ENCODE data around the gene COL6A6.

The COL6A6 gene

GRCh38 chr3:130516645-130517512, at the start of gene COL6A6:
TSS of gene COL6A6 (plus strand) at chr3:130517177. CDS start at chr3:130560365, 43,188 bp downstream.
- no peak for FAIRE-seq

DNA sequence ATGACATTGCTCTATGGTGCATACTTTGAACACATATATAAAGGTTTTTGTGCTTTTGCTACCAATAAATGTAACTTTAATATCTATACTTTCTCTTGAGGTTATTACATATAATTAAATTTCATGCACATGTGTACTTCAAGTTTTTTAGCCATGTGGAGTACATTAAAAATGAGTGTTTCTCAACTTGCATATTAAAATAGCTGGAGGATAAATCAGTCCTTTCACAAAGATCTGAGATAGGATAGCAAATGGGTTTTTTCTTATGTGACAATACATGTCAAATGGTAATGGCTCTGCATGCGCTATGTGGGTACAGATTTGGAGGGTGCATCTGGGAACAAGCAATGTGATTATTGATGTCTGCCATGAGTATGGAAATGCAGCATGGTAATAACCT, 48.7 kb upstream of the COL6A6 start:
- FAIRE-seq, result no peak

DNA sequence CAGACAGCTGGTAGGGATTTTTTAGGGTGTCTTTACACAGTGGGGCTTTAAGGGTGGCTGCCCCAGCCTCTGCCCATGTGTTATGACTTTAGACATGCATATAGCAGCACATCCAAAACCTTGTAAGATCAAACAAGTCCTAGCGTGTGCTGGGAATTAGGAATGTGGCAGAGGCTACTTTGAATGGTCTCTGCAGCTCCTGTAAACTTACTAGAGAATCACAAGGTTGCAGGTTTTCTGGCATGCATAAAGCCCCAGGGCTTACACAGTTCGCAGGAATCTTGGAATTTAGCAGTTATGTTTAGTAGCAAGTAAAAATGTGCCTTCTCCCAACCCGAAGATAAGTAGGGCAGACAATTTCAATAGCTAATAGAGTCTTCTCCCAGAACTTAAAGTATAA, 46.9 kb upstream of the COL6A6 start:
- no peak for FAIRE-seq

GRCh38 chr3:130473416-130473815, 43.6 kb upstream of the COL6A6 start:
- FAIRE-seq, result no peak

- no peak for FAIRE-seq
Measured at GRCh38 chr3:130480736-130481135, 36.2 kb upstream of the COL6A6 start.

- FAIRE-seq, result no peak
Measured at GRCh38 chr3:130488288-130488687, 28.7 kb upstream of the COL6A6 start.

- no peak for FAIRE-seq
Measured at GRCh38 chr3:130488769-130489450, 28.1 kb upstream of the COL6A6 start.

DNA sequence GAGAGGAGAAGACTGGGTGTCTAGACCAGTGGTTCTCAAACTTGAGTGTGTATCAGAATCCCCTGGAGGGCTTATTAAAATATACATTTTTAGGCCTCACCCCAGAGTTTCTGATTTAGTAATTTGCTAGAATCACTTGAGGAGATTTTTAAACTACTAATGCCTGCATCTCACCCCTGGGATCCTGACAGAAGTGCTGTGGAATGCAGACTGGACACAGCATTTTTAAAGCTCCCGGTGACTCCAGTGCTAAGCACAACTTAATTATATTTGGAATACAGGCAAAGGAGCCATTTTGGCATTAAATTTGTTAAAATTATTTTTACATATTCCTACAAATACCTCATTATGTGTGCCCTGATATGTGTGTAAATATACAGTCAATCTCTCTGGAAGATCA, 26.7 kb upstream of the COL6A6 start:
- no peak for FAIRE-seq

DNA sequence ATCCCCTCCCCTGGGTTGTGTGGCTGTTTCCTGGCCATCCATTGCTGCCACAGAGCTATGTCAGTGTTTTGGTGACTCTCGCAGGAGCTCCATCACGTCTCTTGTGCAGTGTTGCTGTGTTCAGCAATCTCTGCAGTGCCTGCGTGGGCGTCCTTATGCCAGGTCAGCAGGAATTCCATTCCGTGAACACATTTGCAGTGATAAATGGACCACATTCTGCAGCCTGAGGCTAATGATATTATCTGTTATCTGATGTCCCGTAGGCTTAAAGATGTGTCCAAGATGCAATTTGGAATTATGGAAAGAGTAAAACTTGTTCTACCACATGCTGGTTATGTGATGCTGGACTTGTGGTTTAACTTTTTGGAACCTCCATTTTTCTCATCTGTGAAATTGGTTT, 25.5 kb upstream of the COL6A6 start:
- FAIRE-seq, result no peak

- no peak for FAIRE-seq
Measured at GRCh38 chr3:130504701-130505100, 12.3 kb upstream of the COL6A6 start.

- no peak for FAIRE-seq
Measured at GRCh38 chr3:130506031-130506430, 10.9 kb upstream of the COL6A6 start.

GRCh38 chr3:130507746-130508145, 9.2 kb upstream of the COL6A6 start:
- no peak for FAIRE-seq

- no peak for FAIRE-seq
Measured at GRCh38 chr3:130509008-130509407, 8.0 kb upstream of the COL6A6 start.

DNA sequence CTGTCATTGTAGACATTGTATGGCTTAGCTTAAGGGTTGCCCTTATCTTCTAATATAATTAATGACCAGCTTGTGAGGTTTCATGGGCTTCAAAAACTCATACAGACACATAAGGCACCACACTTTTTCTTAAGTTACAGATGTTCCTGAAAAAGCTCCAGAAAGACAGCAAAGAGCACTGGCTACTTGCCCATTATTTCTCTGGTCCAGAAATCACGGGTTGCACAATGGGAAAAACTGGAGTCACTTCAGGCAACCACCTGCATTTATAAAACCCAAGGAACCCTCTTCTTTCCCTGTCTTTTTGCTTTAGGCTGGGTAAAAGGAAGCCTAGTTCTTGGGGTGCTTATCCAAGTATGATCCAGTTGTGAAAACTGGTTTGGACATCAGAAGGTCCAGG, 2.3 kb upstream of the COL6A6 start:
- FAIRE-seq, result no peak

GRCh38 chr3:130515755-130516154, 1.2 kb upstream of the COL6A6 start:
- no peak for FAIRE-seq

- no peak for FAIRE-seq
Measured at GRCh38 chr3:130517602-130518001, 625 bp downstream of the COL6A6 start.

GRCh38 chr3:130519754-130520153, 2.8 kb downstream of the COL6A6 start:
- FAIRE-seq, result no peak

DNA sequence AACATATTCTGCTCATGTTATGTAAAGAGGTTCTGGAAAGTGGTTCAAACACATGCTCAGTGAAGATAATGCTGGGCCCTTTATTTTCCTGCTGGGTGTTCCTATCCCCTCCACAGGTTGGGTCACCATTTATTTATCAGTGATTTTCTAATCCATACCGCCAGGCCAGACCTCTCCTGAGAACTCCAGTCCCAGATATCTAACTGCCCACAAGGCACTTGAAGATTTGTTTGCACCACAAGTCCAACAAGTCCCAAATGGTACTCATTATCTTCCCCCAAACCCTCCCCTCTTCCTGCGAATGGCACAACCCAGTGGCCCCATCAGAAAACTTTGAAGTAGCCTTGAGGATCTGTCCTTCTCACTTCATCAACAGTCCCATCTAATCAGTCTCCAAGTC, 5.4 kb downstream of the COL6A6 start:
- no peak for FAIRE-seq

DNA sequence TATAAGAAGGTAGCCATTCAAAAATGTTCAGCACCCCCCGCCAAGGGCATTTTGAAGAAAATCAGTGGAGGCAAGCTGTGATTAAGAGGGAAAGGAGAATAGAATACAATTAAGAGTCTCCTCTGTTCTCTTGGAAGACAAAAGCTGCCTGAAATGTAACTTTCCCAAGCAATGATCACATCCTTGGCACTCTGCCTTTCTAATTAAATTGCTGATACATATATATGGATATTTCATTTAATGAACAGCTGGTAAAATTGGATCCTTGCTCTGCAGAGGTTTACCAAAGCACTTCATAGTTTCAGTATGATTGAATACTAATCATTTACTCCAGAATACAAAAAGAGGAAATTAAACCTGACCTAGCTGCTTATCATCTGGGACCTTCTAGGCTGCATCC, 10.4 kb downstream of the COL6A6 start:
- FAIRE-seq, result no peak

GRCh38 chr3:130528120-130528519, 11.1 kb downstream of the COL6A6 start:
- FAIRE-seq, result no peak

GRCh38 chr3:130529486-130530215, 12.7 kb downstream of the COL6A6 start:
- FAIRE-seq, result no peak

GRCh38 chr3:130533247-130533646, 16.3 kb downstream of the COL6A6 start:
- FAIRE-seq, result no peak

GRCh38 chr3:130537673-130538304, 20.8 kb downstream of the COL6A6 start:
- no peak for FAIRE-seq
